A673 (cell line): ENCODE results near the gene CIC. TPM values are rescaled to one million over a fixed set of nuclear protein-coding genes. Genes with fewer than 3 reads are reported as not detected.

Experiments used
- BruUV-seq: library from RNA; stranded (reverse); fragments of 400-500 nt; replicated peaks from 2 replicates; lab custom pipeline; 2021; lab: Mats Ljungman, UMichigan
- CTCF ChIA-PET: fragments of 300-600 bp; sonication (Branson Sonifier 250); formaldehyde crosslinking; loops from one replicate; lab custom pipeline; 2022; ENCODE audit warnings: antibody characterized with exemption; lab: Charles Lee
- POLR2A ChIA-PET: fragments of 300-600 bp; sonication (Branson Sonifier 250); formaldehyde crosslinking; loops from one replicate; lab custom pipeline; 2022; ENCODE audit warnings: antibody characterized with exemption; ENCODE audit not compliant: low non-redundant PET; lab: Charles Lee
- DNase-seq: peaks from one replicate; pipeline ENCODE4 v3.0.0-alpha.2; 2015; ENCODE audit warnings: low spot score
- H3K27ac ChIP-seq: fragments of 200-600 bp; sonication (generic); 2 replicates; pipeline ENCODE4 v1.5.1; 2016; ENCODE audit warnings: mixed run types, low read depth, mild to moderate bottlenecking, mixed read lengths, antibody characterized with exemption, low read length; ENCODE audit not compliant: poor library complexity, severe bottlenecking
- H3K27me3 ChIP-seq: fragments of 200-600 bp; sonication (generic); replicated peaks from 2 replicates; pipeline ENCODE4 v1.6.1; 2017; ENCODE audit warnings: mixed run types, low read depth, mild to moderate bottlenecking, mixed read lengths, antibody characterized with exemption, low read length; ENCODE audit not compliant: insufficient read depth, poor library complexity
- H3K36me3 ChIP-seq: fragments of 200-600 bp; sonication (generic); 2 replicates; pipeline ENCODE4 v1.6.1; 2016; ENCODE audit warnings: mixed run types, mild to moderate bottlenecking, mixed read lengths, antibody characterized with exemption, low read length; ENCODE audit not compliant: insufficient read depth, poor library complexity, severe bottlenecking
- H3K4me1 ChIP-seq: fragments of 200-600 bp; sonication (generic); 2 replicates; pipeline ENCODE4 v1.6.1; 2017; ENCODE audit warnings: mixed run types, mild to moderate bottlenecking, mixed read lengths, antibody characterized with exemption, low read length; ENCODE audit not compliant: insufficient read depth, poor library complexity, severe bottlenecking
- H3K4me3 ChIP-seq: fragments of 200-600 bp; sonication (generic); 2 replicates; pipeline ENCODE4 v1.5.1; 2016; ENCODE audit warnings: low read depth, mixed run types, mild to moderate bottlenecking, mixed read lengths, low read length; ENCODE audit not compliant: poor library complexity, severe bottlenecking
- H3K9me3 ChIP-seq: fragments of 200-600 bp; sonication (generic); 2 replicates; pipeline ENCODE4 v1.6.1; 2016; ENCODE audit warnings: mixed run types, low read depth, mild to moderate bottlenecking, mixed read lengths, antibody characterized with exemption, low read length; ENCODE audit not compliant: poor library complexity, severe bottlenecking
- EZH2 ChIP-seq: fragments of 200-600 bp; sonication (generic); IDR thresholded peaks from 2 replicates; pipeline ENCODE4 v1.6.1; 2017; ENCODE audit warnings: borderline replicate concordance, low read depth, mild to moderate bottlenecking, mixed read lengths, antibody characterized with exemption, low read length; ENCODE audit not compliant: poor library complexity, severe bottlenecking
- intact Hi-C: fragments of 100-400 bp; cut with micrococcal nuclease; formaldehyde crosslinking; loops from one replicate; pipeline ENCODE4 v1.10.0; 2022; ENCODE audit not compliant: unreplicated experiment
- total RNA-seq: library from RNA; stranded (reverse); gene quantifications from 2 replicates; pipeline ENCODE4 v1.2.3, GENCODE V29; 2021
- TF ChIP-seq, protein P1 (sequence below): fragments of 300-800, 200-600 bp; sonication (generic); conservative IDR thresholded peaks from 2 replicates; pipeline ENCODE4 v1.5.1; 2017; ENCODE audit warnings: low read depth, mild to moderate bottlenecking, antibody characterized with exemption, low read length, moderate library complexity, mixed read lengths

Gene CIC
- total RNA-seq, 1 experiment from 2014 or later: 80.3 TPM

DNA sequence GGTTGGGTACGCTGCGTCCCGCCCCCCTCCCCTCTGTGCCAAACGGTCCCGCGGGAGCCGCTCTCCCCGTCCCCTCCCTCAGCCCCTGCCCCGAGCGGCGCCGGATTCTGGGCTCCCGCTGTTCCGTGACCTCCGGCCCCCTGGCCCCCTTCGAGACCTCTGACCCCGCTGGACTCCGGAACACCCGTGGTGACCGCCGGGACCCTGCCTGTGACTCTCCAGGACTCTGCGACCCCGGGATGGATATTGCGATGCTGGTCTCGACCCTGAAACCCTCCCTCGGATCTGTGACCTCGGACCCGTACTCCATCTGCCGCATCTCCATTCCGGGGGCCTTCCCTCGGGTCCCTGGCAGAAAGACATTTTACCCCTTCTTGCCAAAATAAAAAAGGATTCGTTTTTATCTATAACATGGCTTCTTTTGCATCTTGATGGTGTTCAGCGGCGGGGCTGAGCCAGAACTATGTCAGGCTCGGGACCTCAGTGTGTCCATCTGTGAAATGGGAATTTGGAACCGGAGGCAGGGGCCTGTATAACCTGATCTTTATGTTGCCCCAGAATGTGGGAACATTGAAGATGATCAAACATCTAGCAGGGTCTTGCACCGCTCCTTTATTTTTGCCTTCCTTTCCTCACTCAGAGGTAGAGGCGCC lies 55.7 kb downstream of the CIC start:
- ChIA-PET CTCF (no interaction called here), POLR2A (interaction anchor here (0.6 kb wide), 1 partner anchor 1899 kb away, joined by 5 read pairs; no protein-coding TSS in a partner anchor)
- Histone ChIP-seq H3K4me1 (peaks cover 5% of the 10 kb centered on the region), H3K36me3 (no peaks in the 10 kb centered on the region), H3K9me3 (no peaks in the 10 kb centered on the region), H3K27me3 (peaks cover 9% of the 10 kb centered on the region), H3K27ac (no peak overlapping the region), H3K4me3 (peak overlapping the region; percentile 88)
- TF ChIP-seq, protein P1, sequence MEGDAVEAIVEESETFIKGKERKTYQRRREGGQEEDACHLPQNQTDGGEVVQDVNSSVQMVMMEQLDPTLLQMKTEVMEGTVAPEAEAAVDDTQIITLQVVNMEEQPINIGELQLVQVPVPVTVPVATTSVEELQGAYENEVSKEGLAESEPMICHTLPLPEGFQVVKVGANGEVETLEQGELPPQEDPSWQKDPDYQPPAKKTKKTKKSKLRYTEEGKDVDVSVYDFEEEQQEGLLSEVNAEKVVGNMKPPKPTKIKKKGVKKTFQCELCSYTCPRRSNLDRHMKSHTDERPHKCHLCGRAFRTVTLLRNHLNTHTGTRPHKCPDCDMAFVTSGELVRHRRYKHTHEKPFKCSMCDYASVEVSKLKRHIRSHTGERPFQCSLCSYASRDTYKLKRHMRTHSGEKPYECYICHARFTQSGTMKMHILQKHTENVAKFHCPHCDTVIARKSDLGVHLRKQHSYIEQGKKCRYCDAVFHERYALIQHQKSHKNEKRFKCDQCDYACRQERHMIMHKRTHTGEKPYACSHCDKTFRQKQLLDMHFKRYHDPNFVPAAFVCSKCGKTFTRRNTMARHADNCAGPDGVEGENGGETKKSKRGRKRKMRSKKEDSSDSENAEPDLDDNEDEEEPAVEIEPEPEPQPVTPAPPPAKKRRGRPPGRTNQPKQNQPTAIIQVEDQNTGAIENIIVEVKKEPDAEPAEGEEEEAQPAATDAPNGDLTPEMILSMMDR: no peak
- TF ChIP-seq EZH2: no peak
- BruUV-seq: no TSS peak
- intact Hi-C loops: loop anchor here (1.0 to 5.0 kb wide), 2 partner anchors 78 to 217 kb away; no protein-coding TSS in a partner anchor
- DNase-seq: no peak

DNA sequence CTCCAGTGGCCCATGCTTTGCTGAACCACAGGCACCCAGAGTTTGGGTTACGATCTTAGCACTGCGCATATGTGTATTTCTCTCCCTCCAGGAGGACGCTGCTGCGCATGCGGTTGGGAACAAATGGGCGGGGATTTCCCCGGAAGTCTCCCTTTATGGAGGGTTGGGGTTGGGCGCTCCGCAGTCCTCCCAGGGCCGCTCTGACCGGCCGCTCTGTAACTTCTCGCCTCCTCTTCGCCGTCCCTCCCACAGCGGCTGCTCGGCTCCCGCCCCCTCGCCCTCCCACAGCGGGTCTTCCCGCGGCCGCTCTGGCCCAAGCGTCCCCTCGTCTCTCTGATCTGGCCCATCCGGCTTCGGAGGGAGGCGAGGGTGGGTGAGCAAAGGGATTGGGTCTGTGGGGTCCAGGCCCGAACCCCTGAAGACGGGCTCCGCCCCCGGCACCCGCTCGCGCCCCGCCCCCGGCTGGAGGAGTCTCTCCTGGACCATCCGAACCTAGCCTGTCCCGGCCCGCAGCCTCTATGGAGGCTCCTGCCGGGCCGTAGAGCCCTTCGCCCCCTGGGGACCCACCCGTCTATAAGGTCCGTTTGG lies 56.4 kb downstream of the CIC start, which contains the start of gene MEGF8:
MEGF8 (plus strand) TSS at position 328 of the 588 bp plus-strand sequence. CDS start 609 bp downstream, outside the sequence.
- no peaks in the 10 kb centered on the region for H3K9me3 ChIP-seq
- peaks cover 9% of the 10 kb centered on the region for H3K27me3 ChIP-seq
- TF ChIP-seq, protein P1: peak; percentile 98
- no peak for TF ChIP-seq EZH2
- ChIA-PET CTCF (no interaction called here), POLR2A (no interaction called here)
- H3K4me3 ChIP-seq: peak within 1 kb of the TSS; percentile 88
- H3K36me3 ChIP-seq: no peaks in the 10 kb centered on the region
- DNase-seq: peak; percentile 100
- H3K27ac ChIP-seq: peak within 1 kb of the TSS; percentile 79
- H3K4me1 ChIP-seq: peaks cover 9% of the 10 kb centered on the region
- intact Hi-C loops: loop anchor here (1.0 to 5.0 kb wide), 2 partner anchors 79 to 218 kb away; no protein-coding TSS in a partner anchor
- no TSS peak for BruUV-seq

DNA sequence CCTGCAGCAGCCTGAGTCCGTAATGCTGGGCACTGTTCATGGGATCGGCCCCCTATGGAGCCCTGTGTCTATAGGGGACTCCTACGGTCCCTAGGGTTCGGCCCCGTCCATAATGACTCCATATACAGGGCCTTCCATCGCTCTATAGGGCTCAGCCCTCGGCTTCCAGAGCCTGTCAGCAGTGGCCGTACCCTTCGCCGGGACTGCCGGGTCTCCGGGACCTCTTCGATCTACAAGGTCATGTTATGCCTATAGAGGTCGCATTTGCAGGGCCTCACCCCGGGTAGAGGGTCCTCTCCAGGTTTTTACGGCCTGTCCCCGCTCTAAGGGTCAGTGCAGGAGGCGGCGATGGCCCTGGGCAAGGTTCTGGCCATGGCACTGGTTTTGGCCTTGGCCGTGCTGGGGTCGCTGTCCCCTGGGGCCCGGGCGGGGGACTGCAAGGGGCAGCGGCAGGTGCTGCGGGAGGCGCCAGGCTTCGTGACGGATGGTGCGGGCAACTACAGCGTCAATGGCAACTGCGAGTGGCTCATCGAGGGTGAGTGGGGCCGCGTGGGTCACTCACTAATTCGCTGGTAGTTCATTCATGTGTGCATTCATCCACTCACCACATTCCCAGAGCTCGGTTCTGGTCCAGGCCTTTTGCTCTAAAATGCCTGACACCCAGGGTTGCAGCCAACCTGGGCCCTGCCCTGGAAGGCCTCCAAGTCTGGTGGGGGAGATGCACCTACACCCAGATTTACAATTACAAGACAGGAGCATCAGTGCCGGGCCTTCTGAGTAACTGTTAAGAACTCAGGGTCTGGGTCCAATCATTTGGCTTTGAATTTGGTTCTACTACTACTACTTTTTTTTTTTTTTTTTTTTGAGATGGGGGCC lies 57.1 kb downstream of the CIC start:
- H3K9me3 ChIP-seq: no peaks in the 10 kb centered on the region
- no peaks in the 10 kb centered on the region for H3K36me3 ChIP-seq
- peaks cover 9% of the 10 kb centered on the region for H3K27me3 ChIP-seq
- intact Hi-C loops: loop anchor here (1.0 to 5.0 kb wide), 2 partner anchors 80 to 219 kb away; no protein-coding TSS in a partner anchor
- POLR2A ChIA-PET: no interaction called here
- BruUV-seq: TSS peak; percentile 77
- peaks cover 14% of the 10 kb centered on the region for H3K4me1 ChIP-seq
- TF ChIP-seq, protein P1: no peak
- TF ChIP-seq EZH2: no peak
- peak overlapping the region; percentile 79 for H3K27ac ChIP-seq
- peak overlapping the region; percentile 88 for H3K4me3 ChIP-seq
- DNase-seq: no peak
- CTCF ChIA-PET: no interaction called here
